Right atrium auricular region (tissue), 2 donors: Measurements from ENCODE around the gene PZP. TPM values are rescaled to one million over a fixed set of nuclear protein-coding genes. Genes with fewer than 3 reads are reported as not detected.
"Not testable (repeated sequence)": the region's sequence is repeated elsewhere in the genome, so short reads cannot be mapped to it uniquely, and the experiment has no call there.

Experiments
- DNase-seq: peaks from one replicate; pipeline ENCODE4 v3.0.0-alpha.2; 2019; ENCODE audit warnings: low spot score
- H3K27ac ChIP-seq, 2 donors: fragments of 200-600 bp; sonication (generic); 1 replicate in 1 of 2; 2 replicates in 1 of 2; pipeline ENCODE4 v1.5.1; 2016 to 2019
- H3K27me3 ChIP-seq, 2 donors: fragments of 200-600 bp; sonication (generic); one replicate each; pipeline versions ENCODE4 v1.5.1 to v1.6.0; 2017 to 2019
- H3K36me3 ChIP-seq: fragments of 200-600 bp; sonication (generic); one replicate; pipeline ENCODE4 v1.5.1; 2016
- H3K4me1 ChIP-seq, 2 donors: fragments of 200-600 bp; sonication (generic); one replicate each; pipeline versions ENCODE4 v1.5.1 to v1.6.0; 2017 to 2019
- H3K4me3 ChIP-seq, 2 donors: fragments of 200-600 bp; sonication (generic); 1 replicate in 1 of 2; 2 replicates in 1 of 2; pipeline ENCODE4 v1.5.1; 2017 to 2019; ENCODE audit warnings: mild to moderate bottlenecking in 1 of 2, moderate library complexity in 1 of 2
- H3K9me3 ChIP-seq, 2 donors: fragments of 200-600 bp; sonication (generic); one replicate each; pipeline ENCODE4 v1.5.1; 2019
- total RNA-seq, 2 donors: library from RNA; depleted of rRNA; stranded (reverse); fragments of >200 nt; gene quantifications; one replicate each; pipeline ENCODE4 v1.1.0, GENCODE V29; 2016
- TF ChIP-seq, protein P1 (sequence below), 2 donors: fragments of 200-600 bp; sonication (generic); IDR thresholded peaks; one replicate each; pipeline ENCODE4 v1.5.1; 2019; ENCODE audit warnings: antibody characterized with exemption in 2 of 2

Gene PZP
- total RNA-seq, 2 donors from 2014 or later = not detected

DNA sequence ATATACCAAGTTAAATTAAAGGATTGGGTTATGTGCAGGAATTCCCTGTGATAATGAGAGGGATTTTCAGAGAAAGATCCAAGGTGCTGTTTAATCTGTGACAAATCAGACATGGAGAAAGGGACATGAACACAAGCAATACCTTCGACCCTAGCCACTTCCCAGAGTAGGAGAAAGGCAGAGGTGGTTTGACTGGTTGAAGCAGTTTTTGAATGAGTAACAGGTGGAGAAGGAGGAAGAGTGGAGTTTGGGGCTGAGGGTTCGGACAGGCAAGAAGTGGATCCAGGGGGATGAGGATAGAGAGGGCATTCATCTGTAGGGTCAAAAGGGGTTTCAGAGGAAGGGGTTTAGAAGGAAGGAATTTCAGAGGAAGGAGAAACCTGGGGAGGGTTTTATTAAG lies 65.1 kb downstream of the PZP start:
- H3K4me3 ChIP-seq = no peak overlapping the region
- TF ChIP-seq, protein P1, sequence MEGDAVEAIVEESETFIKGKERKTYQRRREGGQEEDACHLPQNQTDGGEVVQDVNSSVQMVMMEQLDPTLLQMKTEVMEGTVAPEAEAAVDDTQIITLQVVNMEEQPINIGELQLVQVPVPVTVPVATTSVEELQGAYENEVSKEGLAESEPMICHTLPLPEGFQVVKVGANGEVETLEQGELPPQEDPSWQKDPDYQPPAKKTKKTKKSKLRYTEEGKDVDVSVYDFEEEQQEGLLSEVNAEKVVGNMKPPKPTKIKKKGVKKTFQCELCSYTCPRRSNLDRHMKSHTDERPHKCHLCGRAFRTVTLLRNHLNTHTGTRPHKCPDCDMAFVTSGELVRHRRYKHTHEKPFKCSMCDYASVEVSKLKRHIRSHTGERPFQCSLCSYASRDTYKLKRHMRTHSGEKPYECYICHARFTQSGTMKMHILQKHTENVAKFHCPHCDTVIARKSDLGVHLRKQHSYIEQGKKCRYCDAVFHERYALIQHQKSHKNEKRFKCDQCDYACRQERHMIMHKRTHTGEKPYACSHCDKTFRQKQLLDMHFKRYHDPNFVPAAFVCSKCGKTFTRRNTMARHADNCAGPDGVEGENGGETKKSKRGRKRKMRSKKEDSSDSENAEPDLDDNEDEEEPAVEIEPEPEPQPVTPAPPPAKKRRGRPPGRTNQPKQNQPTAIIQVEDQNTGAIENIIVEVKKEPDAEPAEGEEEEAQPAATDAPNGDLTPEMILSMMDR (IDR thresholded peaks at IDR 0.05) = no peak
- no peak overlapping the region for H3K27ac ChIP-seq
- no peaks in the 10 kb centered on the region for H3K27me3 ChIP-seq
- DNase-seq = no peak
- peaks cover 8 to 23% of the 10 kb centered on the region in 2 donors for H3K9me3 ChIP-seq
- no peaks in the 10 kb centered on the region for H3K4me1 ChIP-seq
- no peaks in the 10 kb centered on the region for H3K36me3 ChIP-seq

DNA sequence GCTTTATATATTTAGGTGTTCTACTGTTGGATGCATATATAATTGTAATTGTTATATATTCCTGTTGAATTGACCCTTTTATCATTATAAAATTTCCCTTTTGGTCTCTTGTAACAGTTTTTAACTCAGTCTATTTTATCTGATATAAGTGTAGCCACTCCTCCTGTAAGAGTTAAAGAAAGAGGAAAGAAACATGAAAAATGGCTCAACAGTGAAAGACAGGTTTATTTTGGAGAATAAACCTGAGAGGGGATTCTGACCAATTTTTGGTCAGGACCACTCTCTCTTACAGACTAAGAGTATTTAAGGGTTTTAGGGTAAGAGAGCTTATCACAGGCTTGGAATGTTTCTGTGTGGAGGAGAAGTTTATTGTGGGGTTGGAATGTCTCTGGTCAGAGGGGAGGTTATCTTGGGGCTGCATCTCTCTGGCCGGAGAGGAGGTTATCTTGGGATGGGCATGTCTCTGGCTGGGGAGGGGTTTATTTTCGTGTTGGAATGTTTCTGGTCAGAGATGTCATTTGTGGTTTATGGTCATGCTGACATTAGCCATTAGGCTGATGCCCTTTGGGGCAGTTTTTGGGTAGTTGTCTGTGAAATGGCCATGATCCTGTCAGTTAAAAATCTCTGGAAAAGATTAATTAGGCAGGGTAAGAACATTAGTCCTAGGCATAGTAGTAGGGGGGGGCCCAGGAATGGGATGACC lies 68.5 kb downstream of the PZP start:
- H3K4me3 ChIP-seq, H3K4me1 ChIP-seq, H3K36me3 ChIP-seq, H3K9me3 ChIP-seq, H3K27me3 ChIP-seq, H3K27ac ChIP-seq, DNase-seq: not testable (repeated sequence)

DNA sequence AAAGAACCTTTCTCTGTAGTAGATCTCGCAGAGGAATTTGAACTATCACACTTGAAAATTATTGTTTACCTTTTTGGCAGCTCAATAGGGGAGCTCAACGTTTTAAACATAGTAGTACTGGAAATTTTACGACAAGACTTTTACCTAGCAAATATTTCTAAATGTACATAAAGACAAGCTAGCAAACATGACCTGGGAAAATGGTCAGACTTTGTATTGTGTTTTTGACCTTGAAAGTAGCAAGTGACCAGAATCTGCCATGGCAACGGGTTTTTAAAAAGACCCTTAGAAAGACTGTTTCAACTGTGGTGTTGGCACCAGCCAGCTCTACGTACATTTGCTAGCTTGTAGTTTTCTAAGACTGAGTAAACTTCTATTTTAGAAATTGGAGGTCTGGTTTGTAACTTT lies 72.3 kb downstream of the PZP start:
- H3K4me3 ChIP-seq = no peak overlapping the region
- no peaks in the 10 kb centered on the region for H3K9me3 ChIP-seq
- DNase-seq = no peak
- no peaks in the 10 kb centered on the region for H3K4me1 ChIP-seq
- no peaks in the 10 kb centered on the region for H3K27me3 ChIP-seq
- no peaks in the 10 kb centered on the region for H3K36me3 ChIP-seq
- H3K27ac ChIP-seq = no peak overlapping the region
- TF ChIP-seq, protein P1 (IDR thresholded peaks at IDR 0.05) = no peak

DNA sequence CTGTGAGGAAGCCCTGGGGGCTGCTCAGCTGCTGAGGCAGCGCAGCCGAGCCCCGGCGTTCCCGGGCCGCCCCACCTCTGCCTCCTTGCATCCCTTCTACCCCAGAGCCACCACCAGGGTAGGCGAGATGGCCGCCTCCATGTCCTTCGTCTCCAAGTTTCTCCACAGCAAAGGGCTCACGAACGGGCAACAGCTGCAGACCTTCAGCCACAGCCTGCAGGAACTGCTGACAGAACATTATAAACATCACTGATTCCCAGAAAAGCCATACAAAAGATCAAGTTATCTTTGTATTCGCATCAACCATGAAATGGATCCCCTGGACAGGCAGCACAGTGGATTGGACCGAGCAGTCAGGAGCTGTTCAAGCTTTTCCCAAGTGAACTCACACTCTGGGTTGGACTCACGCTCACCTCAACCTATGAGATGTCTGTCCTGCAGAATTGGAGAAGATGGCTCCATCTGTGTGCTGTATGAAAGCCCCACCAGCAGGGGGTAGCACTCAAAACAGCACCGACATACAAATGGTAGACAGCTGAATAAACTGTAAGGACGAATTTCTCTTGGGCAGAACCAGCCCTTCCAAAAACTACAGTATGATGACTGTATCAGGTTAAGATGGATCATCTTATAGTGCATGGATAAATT lies 73.1 kb downstream of the PZP start:
- no peak for DNase-seq
- Histone ChIP-seq H3K9me3 (no peaks in the 10 kb centered on the region), H3K27ac (no peak overlapping the region), H3K27me3 (no peaks in the 10 kb centered on the region), H3K4me1 (no peaks in the 10 kb centered on the region), H3K36me3 (no peaks in the 10 kb centered on the region), H3K4me3 (no peak overlapping the region)
- TF ChIP-seq, protein P1 (IDR thresholded peaks at IDR 0.05) = peak in 1 of 2 donors; percentile 16

DNA sequence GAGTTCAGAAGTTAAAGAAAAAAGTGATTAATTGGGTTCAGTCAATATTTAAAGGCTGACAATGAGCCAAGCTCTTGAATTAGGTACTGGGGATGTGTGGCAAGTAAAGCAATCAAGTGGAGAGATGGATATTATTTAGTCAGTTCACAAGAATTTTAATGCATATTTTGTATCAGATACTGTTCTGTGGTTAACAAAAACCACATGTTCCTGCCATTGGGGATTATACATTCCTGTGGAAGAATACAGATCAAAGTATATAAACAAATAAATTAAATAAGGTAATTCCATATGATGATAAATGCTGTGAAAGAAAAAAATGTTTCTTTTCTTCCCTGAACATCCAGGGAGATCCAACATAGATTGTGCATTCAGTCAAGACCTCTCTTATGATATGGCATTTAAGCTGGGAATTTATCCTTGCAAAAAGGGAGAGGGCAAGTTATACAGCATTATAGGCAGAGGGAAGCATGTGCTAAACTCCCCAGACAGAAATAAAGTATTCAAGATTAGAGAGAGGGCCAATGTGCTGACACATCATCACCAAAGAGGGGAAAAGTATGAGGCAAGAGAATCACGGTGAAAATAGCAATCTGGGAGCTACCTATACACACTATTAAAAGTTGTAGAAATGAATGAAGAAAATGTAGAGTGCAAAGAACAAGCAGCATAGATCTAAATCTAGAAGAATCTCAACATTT lies 74.8 kb downstream of the PZP start:
- TF ChIP-seq, protein P1 (IDR thresholded peaks at IDR 0.05) = no peak
- Histone ChIP-seq H3K4me3 (no peak overlapping the region), H3K27me3 (no peaks in the 10 kb centered on the region), H3K36me3 (no peaks in the 10 kb centered on the region), H3K4me1 (no peaks in the 10 kb centered on the region), H3K27ac (no peak overlapping the region), H3K9me3 (no peaks in the 10 kb centered on the region)
- no peak for DNase-seq

DNA sequence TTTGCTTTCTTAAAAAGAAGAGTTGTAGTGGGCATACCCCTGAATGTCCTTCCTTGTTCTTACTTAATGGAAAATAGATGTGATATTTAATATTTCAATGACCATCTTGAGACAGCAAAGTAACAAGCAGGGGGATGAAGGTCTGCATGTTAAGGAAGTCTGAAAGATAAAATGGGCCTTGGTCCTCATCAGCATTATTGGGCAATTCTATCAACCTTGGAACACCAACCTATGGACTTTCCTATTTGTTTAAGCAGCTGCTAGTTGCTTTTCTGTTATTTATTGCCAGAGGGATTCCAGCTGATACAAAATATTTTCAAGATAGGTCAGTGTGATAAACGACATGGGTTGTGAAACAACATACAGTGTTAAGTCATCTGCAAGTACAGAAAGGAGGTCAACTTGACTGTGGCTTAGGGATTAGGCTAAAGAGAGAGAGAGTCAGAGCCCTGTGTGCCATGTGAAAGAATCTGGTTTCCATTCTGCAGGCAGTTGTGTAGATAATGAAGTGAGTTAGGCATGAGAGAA lies 76.1 kb downstream of the PZP start:
- no peaks in the 10 kb centered on the region for H3K4me1 ChIP-seq
- no peak for DNase-seq
- no peaks in the 10 kb centered on the region for H3K36me3 ChIP-seq
- TF ChIP-seq, protein P1 (IDR thresholded peaks at IDR 0.05) = no peak
- no peak overlapping the region for H3K27ac ChIP-seq
- H3K4me3 ChIP-seq = no peak overlapping the region
- H3K9me3 ChIP-seq = no peaks in the 10 kb centered on the region
- H3K27me3 ChIP-seq = no peaks in the 10 kb centered on the region
